Measurements from ENCODE around the gene GADL1.

DNA sequence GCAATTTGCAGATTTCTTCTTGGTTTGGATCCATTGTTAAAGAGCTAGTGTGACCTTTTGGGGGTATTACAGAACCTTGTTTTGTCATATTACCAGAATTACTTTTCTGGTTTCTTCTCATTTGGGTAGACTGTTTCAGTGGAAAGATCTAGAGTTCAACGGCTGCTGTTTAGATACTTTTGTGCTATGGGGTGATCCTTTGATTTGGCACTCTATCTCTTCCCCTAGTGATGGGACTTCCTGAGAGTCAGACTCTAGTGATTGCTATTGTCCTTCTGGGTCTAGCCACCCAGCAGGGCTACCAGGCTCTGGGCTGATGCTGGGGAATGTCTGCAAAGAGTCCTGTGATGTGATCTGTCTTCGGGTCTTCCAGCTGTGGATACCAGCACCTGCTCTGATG lies 46.3 kb upstream of the GADL1 start:
- TF ChIP-seq EZH2 (IDR thresholded peaks at IDR 0.05; ENCODE audit: borderline replicate concordance, low read length) (no peak), CTCF (IDR thresholded peaks at IDR 0.05; ENCODE audit: low read length) (no peak)

All from OCI-LY1 (cell line).